Measurements from ENCODE around the gene MCM3AP.

Gene MCM3AP

GRCh38 chr21:46269466-46269865 is 15.9 kb downstream of the MCM3AP start:
- DNase-seq (ENCODE audit: low read depth), result no peak

GRCh38 chr21:46268371-46268770 is 17.0 kb downstream of the MCM3AP start:
- DNase-seq (ENCODE audit: low read depth), result no peak

GRCh38 chr21:46266946-46267345 is 18.5 kb downstream of the MCM3AP start:
- DNase-seq (ENCODE audit: low read depth), result no peak

- no peak for DNase-seq (ENCODE audit: low read depth)
Observed at GRCh38 chr21:46265736-46266525, 19.5 kb downstream of the MCM3AP start.

GRCh38 chr21:46264690-46265144 is 20.7 kb downstream of the MCM3AP start:
- no peak for DNase-seq (ENCODE audit: low read depth)

GRCh38 chr21:46264046-46264689 is 21.2 kb downstream of the MCM3AP start:
- no peak for DNase-seq (ENCODE audit: low read depth)

GRCh38 chr21:46256501-46256994 is 28.9 kb downstream of the MCM3AP start:
- DNase-seq (ENCODE audit: low read depth), result no peak

GRCh38 chr21:46255758-46256337 is 29.6 kb downstream of the MCM3AP start:
- DNase-seq (ENCODE audit: low read depth), result no peak

GRCh38 chr21:46255166-46255565 is 30.2 kb downstream of the MCM3AP start:
- no peak for DNase-seq (ENCODE audit: low read depth)

- no peak for DNase-seq (ENCODE audit: low read depth)
Observed at GRCh38 chr21:46254208-46254975, 31.0 kb downstream of the MCM3AP start.

GRCh38 chr21:46253610-46254124 is 31.7 kb downstream of the MCM3AP start:
- DNase-seq (ENCODE audit: low read depth), result no peak

GRCh38 chr21:46252840-46253239 is 32.6 kb downstream of the MCM3AP start:
- no peak for DNase-seq (ENCODE audit: low read depth)

- no peak for DNase-seq (ENCODE audit: low read depth)
Observed at GRCh38 chr21:46250146-46250725, 35.2 kb downstream of the MCM3AP start.

- no peak for DNase-seq (ENCODE audit: low read depth)
Observed at GRCh38 chr21:46248827-46249226, 36.6 kb downstream of the MCM3AP start.

- DNase-seq (ENCODE audit: low read depth), result no peak
Observed at GRCh38 chr21:46248422-46248782, 37.0 kb downstream of the MCM3AP start.

GRCh38 chr21:46247699-46248421 is 37.6 kb downstream of the MCM3AP start:
- DNase-seq (ENCODE audit: low read depth), result no peak

GRCh38 chr21:46246345-46246744 is 39.1 kb downstream of the MCM3AP start:
- DNase-seq (ENCODE audit: low read depth), result no peak

- DNase-seq (ENCODE audit: low read depth), result no peak
Observed at GRCh38 chr21:46245213-46245915, 40.0 kb downstream of the MCM3AP start.

GRCh38 chr21:46244602-46245001 is 40.8 kb downstream of the MCM3AP start:
- no peak for DNase-seq (ENCODE audit: low read depth)

- DNase-seq (ENCODE audit: low read depth), result no peak
Observed at GRCh38 chr21:46243960-46244361, 41.5 kb downstream of the MCM3AP start.

Data from stimulated activated CD8-positive, alpha-beta memory T cell treated with anti-CD3 and anti-CD28 coated beads, Interleukin-15, amount 100 ng/mL, for 1 hour (primary cell).